H1 (cell line): ENCODE data around the gene COQ8B. TPM values are rescaled to one million over a fixed set of nuclear protein-coding genes. Genes with fewer than 3 reads are reported as not detected.

Experiments
- CTCF ChIA-PET: fragments of 300-600 bp; sonication (Branson Sonifier 250); formaldehyde crosslinking; loops from one replicate; lab custom pipeline; 2021; ENCODE audit not compliant: partially characterized antibody; lab: Charles Lee
- POLR2A ChIA-PET: fragments of 300-600 bp; sonication (Branson Sonifier 250); formaldehyde crosslinking; loops from one replicate; lab custom pipeline; 2021; ENCODE audit warnings: inconsistent platforms; ENCODE audit not compliant: partially characterized antibody; lab: Charles Lee
- DNase-seq, 2 experiments: peaks; one replicate each; pipeline versions ENCODE4 v3.0.0 to v3.0.0-alpha.2; 2010 to 2022; ENCODE audit warnings: low spot score in 2 of 2, low read depth in 1 of 2, mixed read lengths in 1 of 2
- FAIRE-seq: peaks from 2 replicates; lab custom pipeline; 2011; peaks lifted over from hg19 to GRCh38; lab: Jason Lieb, UNC
- H2AFZ ChIP-seq: 2 replicates; pipeline ENCODE4 v1.8.1; 2012; ENCODE audit warnings: low read length, inconsistent platforms
- H2AK5ac ChIP-seq: 2 replicates; pipeline ENCODE4 v1.6.1; 2013; ENCODE audit warnings: low read depth, low read length
- H2BK120ac ChIP-seq: replicated peaks from 2 replicates; pipeline ENCODE3; 2013; ENCODE audit warnings: low read depth, low read length, inconsistent platforms
- H2BK12ac ChIP-seq: 2 replicates; pipeline ENCODE4 v1.6.1; 2013; ENCODE audit warnings: low read depth, low read length
- H2BK15ac ChIP-seq: 2 replicates; pipeline ENCODE4 v1.6.1; 2013; ENCODE audit warnings: low read length
- H2BK20ac ChIP-seq: 2 replicates; pipeline ENCODE4 v1.6.1; 2013; ENCODE audit warnings: low read length
- H2BK5ac ChIP-seq: 2 replicates; pipeline ENCODE4 v1.6.1; 2013; ENCODE audit warnings: low read depth, low read length
- H3K14ac ChIP-seq: 2 replicates; pipeline ENCODE4 v1.6.1; 2013; ENCODE audit warnings: inconsistent platforms; ENCODE audit not compliant: insufficient read length
- H3K18ac ChIP-seq: 2 replicates; pipeline ENCODE4 v1.6.1; 2013; ENCODE audit warnings: low read length; ENCODE audit errors: extremely low read depth
- H3K23ac ChIP-seq: 2 replicates; pipeline ENCODE4 v1.6.1; 2013; ENCODE audit warnings: inconsistent platforms; ENCODE audit not compliant: insufficient read length
- H3K23me2 ChIP-seq: 2 replicates; pipeline ENCODE4 v1.6.1; 2013; ENCODE audit warnings: low read depth, low read length
- H3K27ac ChIP-seq: 2 replicates; pipeline ENCODE4 v1.6.1; 2011; ENCODE audit warnings: low read depth, low read length, inconsistent platforms
- H3K27me3 ChIP-seq, 4 experiments: replicated peaks in 1 of 4; 1 replicate in 1 of 4; 2 replicates in 3 of 4; pipeline versions ENCODE4 v1.6.1 to v1.8.1; 2011 to 2013; ENCODE audit warnings: low read length in 3 of 4, mild to moderate bottlenecking in 3 of 4, inconsistent platforms in 2 of 4, mixed read lengths in 2 of 4, moderate library complexity in 1 of 4; ENCODE audit not compliant: control insufficient read depth in 3 of 4, insufficient read depth in 3 of 4; ENCODE audit errors: extremely low read depth in 1 of 4
- H3K36me3 ChIP-seq, 4 experiments: 2 replicates each; pipeline versions ENCODE4 v1.6.1 to v1.8.1; 2011 to 2013; ENCODE audit warnings: mild to moderate bottlenecking in 4 of 4, low read length in 3 of 4, moderate library complexity in 2 of 4, control low read depth in 1 of 4, inconsistent platforms in 1 of 4; ENCODE audit not compliant: insufficient read depth in 4 of 4, control insufficient read depth in 2 of 4
- H3K4ac ChIP-seq: replicated peaks from 2 replicates; pipeline ENCODE3; 2013; ENCODE audit warnings: low read length, low read depth, mixed read lengths, inconsistent platforms; ENCODE audit not compliant: insufficient read length
- H3K4me1 ChIP-seq, 4 experiments: replicated peaks in 1 of 4; 1 replicate in 1 of 4; 2 replicates in 3 of 4; pipeline versions ENCODE4 v1.6.1 to v1.8.1; 2011 to 2013; ENCODE audit warnings: low read length in 3 of 4, inconsistent platforms in 2 of 4, mixed read lengths in 1 of 4; ENCODE audit not compliant: insufficient read depth in 4 of 4, control insufficient read depth in 3 of 4
- H3K4me2 ChIP-seq, 2 experiments: 2 replicates each; pipeline versions ENCODE4 v1.6.1 to v1.8.1; 2011 to 2013; ENCODE audit warnings: low read depth in 2 of 2, low read length in 2 of 2, control low read depth in 1 of 2, inconsistent platforms in 1 of 2, mild to moderate bottlenecking in 1 of 2; ENCODE audit not compliant: insufficient read depth in 1 of 2
- H3K4me3 ChIP-seq, 4 experiments: fragments of 200-600, 300-600 bp in 1 of 4; sonication (generic), shearing (Covaris generic), sonication (Bioruptor Twin) in 1 of 4; 2 replicates each; pipeline versions ENCODE4 v1.5.1 to v1.8.1; 2011 to 2016; ENCODE audit warnings: low read length in 4 of 4, low read depth in 3 of 4, control low read depth in 2 of 4, inconsistent platforms in 2 of 4, mild to moderate bottlenecking in 2 of 4, mixed read lengths in 1 of 4, moderate library complexity in 1 of 4; ENCODE audit not compliant: insufficient read depth in 2 of 4; ENCODE audit errors: extremely low read depth in 1 of 4
- H3K56ac ChIP-seq: replicated peaks from 2 replicates; pipeline ENCODE3; 2013; ENCODE audit warnings: low read depth, mild to moderate bottlenecking, mixed read lengths, low read length, inconsistent platforms; ENCODE audit not compliant: insufficient read length
- H3K79me1 ChIP-seq: 2 replicates; pipeline ENCODE4 v1.6.1; 2013; ENCODE audit warnings: low read depth, low read length, control low read depth
- H3K79me2 ChIP-seq, 2 experiments: 2 replicates each; pipeline versions ENCODE4 v1.6.1 to v1.8.1; 2012 to 2013; ENCODE audit warnings: low read length in 2 of 2, mild to moderate bottlenecking in 2 of 2, inconsistent platforms in 1 of 2; ENCODE audit not compliant: insufficient read depth in 2 of 2, control insufficient read depth in 1 of 2
- H3K9ac ChIP-seq, 4 experiments: replicated peaks in 1 of 4; 1 replicate in 1 of 4; 2 replicates in 3 of 4; pipeline versions ENCODE4 v1.6.1 to v1.8.1; 2011 to 2013; ENCODE audit warnings: low read depth in 3 of 4, low read length in 3 of 4, control low read depth in 2 of 4, mild to moderate bottlenecking in 2 of 4, moderate library complexity in 2 of 4, inconsistent platforms in 1 of 4; ENCODE audit errors: extremely low read depth in 1 of 4
- H3K9me3 ChIP-seq, 2 experiments: 2 replicates each; pipeline versions ENCODE4 v1.6.1 to v1.8.1; 2012 to 2013; ENCODE audit warnings: mild to moderate bottlenecking in 2 of 2, moderate library complexity in 2 of 2, control low read depth in 1 of 2, inconsistent platforms in 1 of 2, low read depth in 1 of 2, low read length in 1 of 2, mixed read lengths in 1 of 2; ENCODE audit not compliant: insufficient read depth in 2 of 2
- H4K20me1 ChIP-seq, 2 experiments: replicated peaks in 1 of 2; 2 replicates each; pipeline versions ENCODE3 to v1.8.1; 2011 to 2013; ENCODE audit warnings: inconsistent platforms in 2 of 2, low read length in 2 of 2, mild to moderate bottlenecking in 1 of 2; ENCODE audit not compliant: insufficient read depth in 2 of 2, control insufficient read depth in 1 of 2
- H4K5ac ChIP-seq: 2 replicates; pipeline ENCODE4 v1.6.1; 2013; ENCODE audit warnings: low read length, low read depth, mixed read lengths, inconsistent platforms; ENCODE audit not compliant: insufficient read length
- H4K8ac ChIP-seq: 2 replicates; pipeline ENCODE4 v1.8.0; 2013; ENCODE audit warnings: mild to moderate bottlenecking, moderate library complexity, low read length, inconsistent platforms; ENCODE audit not compliant: insufficient read depth; ENCODE audit errors: extremely low read depth
- H4K91ac ChIP-seq: replicated peaks from 2 replicates; pipeline ENCODE3; 2013; ENCODE audit warnings: low read length, mixed read lengths, inconsistent platforms; ENCODE audit not compliant: insufficient read length
- ASH2L ChIP-seq: fragments of 200-600, 300-600 bp; sonication (generic); IDR thresholded peaks from one replicate; pipeline ENCODE4 v1.7.1; 2017; ENCODE audit warnings: low read length
- BACH1 ChIP-seq: IDR thresholded peaks from 2 replicates; pipeline ENCODE4 v1.6.1; 2012; ENCODE audit warnings: low read length, improper control_type of control experiment
- CHD2 ChIP-seq: IDR thresholded peaks from 2 replicates; pipeline ENCODE4 v1.6.1; 2012; ENCODE audit warnings: low read length, improper control_type of control experiment
- EP300 ChIP-seq, 2 experiments: IDR thresholded peaks; 1 replicate in 1 of 2; 2 replicates in 1 of 2; pipeline ENCODE4 v1.6.1; 2011 to 2012; ENCODE audit warnings: low read depth in 2 of 2, low read length in 2 of 2, mild to moderate bottlenecking in 2 of 2, borderline replicate concordance in 1 of 2, inconsistent platforms in 1 of 2, moderate library complexity in 1 of 2
- JUND ChIP-seq: IDR thresholded peaks from 2 replicates; pipeline ENCODE4 v1.6.1; 2011; ENCODE audit warnings: mild to moderate bottlenecking, improper control_type of control experiment, low read length
- PHF8 ChIP-seq: fragments of 200-600 bp; sonication (generic); conservative IDR thresholded peaks from 2 replicates; pipeline ENCODE4 v1.7.1; 2012; ENCODE audit warnings: low read depth, mild to moderate bottlenecking, inconsistent platforms, low read length, moderate library complexity
- RAD21 ChIP-seq, 2 experiments: IDR thresholded peaks in 1 of 2; conservative IDR thresholded peaks in 1 of 2; 2 replicates each; pipeline ENCODE4 v1.6.1; 2011; ENCODE audit warnings: low read depth in 2 of 2, low read length in 2 of 2, improper control_type of control experiment in 1 of 2, inconsistent platforms in 1 of 2, mild to moderate bottlenecking in 1 of 2, moderate library complexity in 1 of 2
- RNF2 ChIP-seq: fragments of 200-900, 300-1000 bp; sonication (generic); IDR thresholded peaks from 2 replicates; pipeline ENCODE4 v1.7.1; 2016; ENCODE audit warnings: borderline replicate concordance, low read depth, mild to moderate bottlenecking, antibody characterized with exemption, low read length; ENCODE audit not compliant: poor library complexity, severe bottlenecking; ENCODE audit errors: missing control alignments
- SIRT6 ChIP-seq: IDR thresholded peaks from one replicate; pipeline ENCODE4 v1.7.1; 2012; ENCODE audit warnings: low read length, inconsistent platforms
- SP4 ChIP-seq: IDR thresholded peaks from 2 replicates; pipeline ENCODE4 v1.6.1; 2012; ENCODE audit warnings: low read length, inconsistent platforms
- TAF1 ChIP-seq: IDR thresholded peaks from 2 replicates; pipeline ENCODE4 v1.6.1; 2011; ENCODE audit warnings: mild to moderate bottlenecking, low read depth, low read length
- TEAD4 ChIP-seq: IDR thresholded peaks from 2 replicates; pipeline ENCODE4 v1.6.1; 2012; ENCODE audit warnings: low read depth, low read length, inconsistent platforms, mixed read lengths
- USF2 ChIP-seq: IDR thresholded peaks from 2 replicates; pipeline ENCODE4 v1.6.1; 2011; ENCODE audit warnings: low read length, improper control_type of control experiment
- WGBS, 2 experiments: shearing (Covaris generic) in 1 of 2; methylation state at CpG; one replicate each; pipeline versions ENCODE4 v1.1.6 to v1.1.7; 2013 to 2015; ENCODE audit warnings: low lambda C conversion rate in 2 of 2, mixed read lengths in 2 of 2, inconsistent platforms in 1 of 2, low coverage in 1 of 2, missing lambda C conversion rate in 1 of 2; ENCODE audit not compliant: insufficient replicate concordance in 2 of 2, insufficient coverage in 1 of 2, insufficient read length in 1 of 2; ENCODE audit errors: extremely low coverage in 1 of 2, missing lambda C conversion rate in 1 of 2; 5-methylcytosine and 5-hydroxymethylcytosine counted together
- polyA plus RNA-seq, 7 experiments: library from polyadenylated mRNA; depleted of rRNA in 3 of 7; stranded (reverse) in 5 of 7; unstranded in 2 of 7; fragments of >200 nt in 5 of 7; fragments of 200-250 nt in 2 of 7; gene quantifications; 1 replicate in 5 of 7; 2 replicates in 1 of 7; 4 replicates in 1 of 7; pipeline versions ENCODE4 v1.2.1 to v1.2.3, GENCODE V29; 2011 to 2013; ENCODE audit warnings: missing spikeins in 2 of 7, mixed read lengths in 2 of 7
- total RNA-seq: library from RNA; stranded (reverse); fragmentation: NEBNext Ultra II Directional; extraction: Animal tissue kit (Norgen Biotek cat#: 25700); gene quantifications from 2 replicates; pipeline ENCODE4 v1.2.1, GENCODE V29; 2021

The COQ8B gene
- total and polyA plus RNA-seq, 2 of the 8 experiments (the other 6 are each of a cell fraction or from before 2014, with no cell fraction given) = 41.7 to 46.1 TPM

GRCh38 chr19:40659116-40659515, 57.6 kb downstream of the COQ8B start:
- Histone ChIP-seq H2BK20ac (no peak overlapping the region), H2BK15ac (no peak overlapping the region), H2AK5ac (no peak overlapping the region), H2BK120ac (no peak overlapping the region), H4K8ac (no peak overlapping the region), H3K79me1 (no peaks in the 10 kb centered on the region), H3K27ac (no peak overlapping the region), H3K23me2 (no peaks in the 10 kb centered on the region; the same call in 1 of the 2 replicates), H3K56ac (no peak overlapping the region), H3K4me2 (no peak overlapping the region), H3K9me3 (no peaks in the 10 kb centered on the region), H2BK12ac (no peak overlapping the region), H3K79me2 (no peaks in the 10 kb centered on the region), H4K20me1 (no peaks in the 10 kb centered on the region), H4K5ac (no peak overlapping the region), H3K27me3 (no peaks in the 10 kb centered on the region), H3K4me1 (peaks cover 0 to 4% (median 3%) of the 10 kb centered on the region in 4 experiments; a peak in 5 of 7 replicates), H3K4ac (no peak overlapping the region), H3K4me3 (no peak overlapping the region), H3K23ac (no peak overlapping the region), H2BK5ac (no peak overlapping the region), H3K36me3 (no peaks in the 10 kb centered on the region), H3K9ac (no peak overlapping the region), H2AFZ (no peak overlapping the region), H3K14ac (no peak overlapping the region), H3K18ac (no peak overlapping the region), H4K91ac (no peak overlapping the region)
- POLR2A ChIA-PET = interaction anchor here (1.6 kb wide), 1 partner anchor 43 kb away, joined by 4 read pairs; no protein-coding TSS in a partner anchor
- DNase-seq (no peak), FAIRE-seq (no peak)
- WGBS, 2 experiments = 90% methylated on average over 5 of the region's 5 CpGs; no CpG with 5 or more reads in 1 of the 2 experiments
- CTCF ChIA-PET = interaction anchor here (0.9 kb wide), 1 partner anchor 43 kb away, joined by 3 read pairs; no protein-coding TSS in a partner anchor
- TF ChIP-seq USF2 = no peak
- no peak for TF ChIP-seq ASH2L
- no peak for TF ChIP-seq TEAD4
- TF ChIP-seq RNF2 = no peak
- TF ChIP-seq SP4 = no peak
- no peak for TF ChIP-seq SIRT6
- no peak for TF ChIP-seq BACH1
- no peak for TF ChIP-seq TAF1
- no peak for TF ChIP-seq PHF8
- TF ChIP-seq EP300 (IDR thresholded peaks at IDR 0.05; ENCODE audit: borderline replicate concordance in 1 of 2, low read depth in 2 of 2, low read length in 2 of 2) = no peak
- TF ChIP-seq RAD21 (IDR thresholded peaks at IDR 0.05 in 1 of 2, conservative IDR thresholded peaks at IDR 0.05 in 1 of 2; ENCODE audit: low read depth in 2 of 2, low read length in 2 of 2) = no peak
- TF ChIP-seq JUND = no peak
- TF ChIP-seq CHD2 = no peak
